COLO668 (cell line): ENCODE measurements around the gene ATP6V1G3.
"Not testable (repeated sequence)": the region's sequence is repeated elsewhere in the genome, so short reads cannot be mapped to it uniquely, and the experiment has no call there.

Experiments
- DNase-seq: peaks from one replicate; lab custom pipeline; 2025; ENCODE audit not compliant: unreplicated experiment; lab: John Stamatoyannopoulos, UW

ATP6V1G3 gene

GRCh38 chr1:198540580-198540979 lies at the start of gene ATP6V1G3:
Gene ATP6V1G3 (minus strand): TSS chr1:198540680. CDS start chr1:198540650, 30 bp downstream.
- DNase-seq, result no peak

GRCh38 chr1:198588845-198589244 lies 48.4 kb upstream of the ATP6V1G3 start:
- DNase-seq, result no peak

- no peak for DNase-seq
These were observed 43.7 kb upstream of the ATP6V1G3 start for GRCh38 chr1:198584163-198584562.

- not testable (repeated sequence) for DNase-seq
These were observed 42.8 kb upstream of the ATP6V1G3 start for GRCh38 chr1:198583209-198583802.

- DNase-seq, result no peak
These were observed 37.0 kb upstream of the ATP6V1G3 start for GRCh38 chr1:198577444-198577843.

- DNase-seq, result no peak
These were observed 35.5 kb upstream of the ATP6V1G3 start for GRCh38 chr1:198575798-198576641.

GRCh38 chr1:198575292-198575691 lies 34.8 kb upstream of the ATP6V1G3 start:
- no peak for DNase-seq

GRCh38 chr1:198574325-198574724 lies 33.8 kb upstream of the ATP6V1G3 start:
- DNase-seq, result no peak

- no peak for DNase-seq
These were observed 24.2 kb upstream of the ATP6V1G3 start for GRCh38 chr1:198564716-198565115.

- no peak for DNase-seq
These were observed 23.7 kb upstream of the ATP6V1G3 start for GRCh38 chr1:198564157-198564556.

- no peak for DNase-seq
These were observed 23.1 kb upstream of the ATP6V1G3 start for GRCh38 chr1:198563583-198563982.

- DNase-seq, result no peak
These were observed 19.7 kb upstream of the ATP6V1G3 start for GRCh38 chr1:198560161-198560560.

- no peak for DNase-seq
These were observed 18.9 kb upstream of the ATP6V1G3 start for GRCh38 chr1:198559362-198559761.

GRCh38 chr1:198558402-198558801 lies 17.9 kb upstream of the ATP6V1G3 start:
- DNase-seq, result no peak

- DNase-seq, result no peak
These were observed 16.5 kb upstream of the ATP6V1G3 start for GRCh38 chr1:198556971-198557370.

GRCh38 chr1:198552668-198553416 lies 12.4 kb upstream of the ATP6V1G3 start:
- no peak for DNase-seq

GRCh38 chr1:198550941-198551524 lies 10.6 kb upstream of the ATP6V1G3 start:
- DNase-seq, result no peak

- DNase-seq, result no peak
These were observed 9.4 kb upstream of the ATP6V1G3 start for GRCh38 chr1:198549866-198550265.

- no peak for DNase-seq
These were observed 8.4 kb upstream of the ATP6V1G3 start for GRCh38 chr1:198548890-198549289.

- DNase-seq, result no peak
These were observed 4.7 kb upstream of the ATP6V1G3 start for GRCh38 chr1:198545156-198545555.

GRCh38 chr1:198544265-198544664 lies 3.8 kb upstream of the ATP6V1G3 start:
- no peak for DNase-seq
